HL-60 (cell line): ENCODE data around the gene CNTN6.

Source experiments
- GABPA ChIP-seq: IDR thresholded peaks from 2 replicates; pipeline ENCODE4 v1.6.1; 2012; ENCODE audit warnings: low read depth
- POLR2AphosphoS5 ChIP-seq: IDR thresholded peaks from 2 replicates; pipeline ENCODE4 v1.6.1; 2012; ENCODE audit warnings: low read depth
- SPI1 ChIP-seq: IDR thresholded peaks from 2 replicates; pipeline ENCODE4 v1.6.1; 2012; ENCODE audit warnings: low read depth, mild to moderate bottlenecking, borderline replicate concordance
- TF ChIP-seq, protein P1 (sequence below): IDR thresholded peaks from one replicate; pipeline ENCODE4 v1.5.1; 2011; ENCODE audit warnings: low read length, control low read depth, inconsistent platforms; ENCODE audit not compliant: insufficient read depth
- TF ChIP-seq, protein P2 (sequence below): IDR thresholded peaks from 2 replicates; pipeline ENCODE4 v1.6.1; 2012; ENCODE audit warnings: low read depth; ENCODE audit not compliant: insufficient replicate concordance

DNA sequence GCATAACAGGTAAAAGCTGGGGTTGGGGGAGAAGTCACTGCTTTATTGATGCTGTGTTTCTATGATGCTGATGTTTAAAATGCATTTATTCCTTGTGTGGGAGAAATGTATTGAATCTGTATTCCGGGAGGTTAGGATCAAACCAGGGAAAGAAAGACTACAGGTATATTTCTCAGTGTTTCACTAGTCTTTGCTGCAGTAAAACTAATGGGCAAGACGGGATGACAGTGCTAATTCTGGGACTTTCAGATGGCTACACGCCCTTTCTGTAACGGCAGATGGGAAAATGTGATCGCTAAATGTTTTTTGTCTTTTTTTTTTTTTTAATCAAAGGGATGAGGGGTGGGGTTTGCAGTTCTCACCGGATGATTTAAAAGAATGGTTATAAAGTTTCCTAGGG lies 393 bp downstream of the CNTN6 start:
- TF ChIP-seq, protein P1, sequence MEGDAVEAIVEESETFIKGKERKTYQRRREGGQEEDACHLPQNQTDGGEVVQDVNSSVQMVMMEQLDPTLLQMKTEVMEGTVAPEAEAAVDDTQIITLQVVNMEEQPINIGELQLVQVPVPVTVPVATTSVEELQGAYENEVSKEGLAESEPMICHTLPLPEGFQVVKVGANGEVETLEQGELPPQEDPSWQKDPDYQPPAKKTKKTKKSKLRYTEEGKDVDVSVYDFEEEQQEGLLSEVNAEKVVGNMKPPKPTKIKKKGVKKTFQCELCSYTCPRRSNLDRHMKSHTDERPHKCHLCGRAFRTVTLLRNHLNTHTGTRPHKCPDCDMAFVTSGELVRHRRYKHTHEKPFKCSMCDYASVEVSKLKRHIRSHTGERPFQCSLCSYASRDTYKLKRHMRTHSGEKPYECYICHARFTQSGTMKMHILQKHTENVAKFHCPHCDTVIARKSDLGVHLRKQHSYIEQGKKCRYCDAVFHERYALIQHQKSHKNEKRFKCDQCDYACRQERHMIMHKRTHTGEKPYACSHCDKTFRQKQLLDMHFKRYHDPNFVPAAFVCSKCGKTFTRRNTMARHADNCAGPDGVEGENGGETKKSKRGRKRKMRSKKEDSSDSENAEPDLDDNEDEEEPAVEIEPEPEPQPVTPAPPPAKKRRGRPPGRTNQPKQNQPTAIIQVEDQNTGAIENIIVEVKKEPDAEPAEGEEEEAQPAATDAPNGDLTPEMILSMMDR = no peak
- TF ChIP-seq SPI1 = no peak
- TF ChIP-seq, protein P2, sequence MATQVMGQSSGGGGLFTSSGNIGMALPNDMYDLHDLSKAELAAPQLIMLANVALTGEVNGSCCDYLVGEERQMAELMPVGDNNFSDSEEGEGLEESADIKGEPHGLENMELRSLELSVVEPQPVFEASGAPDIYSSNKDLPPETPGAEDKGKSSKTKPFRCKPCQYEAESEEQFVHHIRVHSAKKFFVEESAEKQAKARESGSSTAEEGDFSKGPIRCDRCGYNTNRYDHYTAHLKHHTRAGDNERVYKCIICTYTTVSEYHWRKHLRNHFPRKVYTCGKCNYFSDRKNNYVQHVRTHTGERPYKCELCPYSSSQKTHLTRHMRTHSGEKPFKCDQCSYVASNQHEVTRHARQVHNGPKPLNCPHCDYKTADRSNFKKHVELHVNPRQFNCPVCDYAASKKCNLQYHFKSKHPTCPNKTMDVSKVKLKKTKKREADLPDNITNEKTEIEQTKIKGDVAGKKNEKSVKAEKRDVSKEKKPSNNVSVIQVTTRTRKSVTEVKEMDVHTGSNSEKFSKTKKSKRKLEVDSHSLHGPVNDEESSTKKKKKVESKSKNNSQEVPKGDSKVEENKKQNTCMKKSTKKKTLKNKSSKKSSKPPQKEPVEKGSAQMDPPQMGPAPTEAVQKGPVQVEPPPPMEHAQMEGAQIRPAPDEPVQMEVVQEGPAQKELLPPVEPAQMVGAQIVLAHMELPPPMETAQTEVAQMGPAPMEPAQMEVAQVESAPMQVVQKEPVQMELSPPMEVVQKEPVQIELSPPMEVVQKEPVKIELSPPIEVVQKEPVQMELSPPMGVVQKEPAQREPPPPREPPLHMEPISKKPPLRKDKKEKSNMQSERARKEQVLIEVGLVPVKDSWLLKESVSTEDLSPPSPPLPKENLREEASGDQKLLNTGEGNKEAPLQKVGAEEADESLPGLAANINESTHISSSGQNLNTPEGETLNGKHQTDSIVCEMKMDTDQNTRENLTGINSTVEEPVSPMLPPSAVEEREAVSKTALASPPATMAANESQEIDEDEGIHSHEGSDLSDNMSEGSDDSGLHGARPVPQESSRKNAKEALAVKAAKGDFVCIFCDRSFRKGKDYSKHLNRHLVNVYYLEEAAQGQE = no peak
- TF ChIP-seq POLR2AphosphoS5 = no peak
- no peak for TF ChIP-seq GABPA
